ENCODE measurements around the gene BORCS5.

- TF ChIP-seq CTCF (IDR thresholded peaks at IDR 0.05) (no peak), EZH2phosphoT487 (IDR thresholded peaks at IDR 0.05) (no peak), EZH2 (IDR thresholded peaks at IDR 0.05) (no peak)
These were observed 23.2 kb downstream of the BORCS5 start for GRCh38 chr12:12379831-12380730.

Data from neural progenitor cell (in vitro differentiated cells).